ENCODE results near the gene TKFC. TPM values are rescaled to one million over a fixed set of nuclear protein-coding genes. Genes with fewer than 3 reads are reported as not detected.

TKFC gene
- total RNA-seq, 1 donor from 2014 or later, result 32.1 TPM

GRCh38 chr11:61337706-61338470 is 4.9 kb downstream of the TKFC start:
- Histone ChIP-seq H3K36me3 (no peaks in the 10 kb centered on the region), H3K4me1 (peaks cover 9% of the 10 kb centered on the region), H3K4me3 (no peak overlapping the region), H3K27ac (no peak overlapping the region), H3K27me3 (no peaks in the 10 kb centered on the region), H3K9me3 (no peaks in the 10 kb centered on the region)
- TF ChIP-seq CTCF (IDR thresholded peaks at IDR 0.05), result no peak
- DNase-seq, result no peak
- no peak for ATAC-seq
- intact Hi-C loops (cut with DNase I), result loop anchor here (2.0 kb wide), 1 partner anchor 43 kb away; no protein-coding TSS in a partner anchor

- no peak overlapping the region for H3K27ac ChIP-seq
- H3K4me1 ChIP-seq, result peaks cover 4% of the 10 kb centered on the region
- intact Hi-C loops (cut with DNase I), result loop anchor here (2.0 kb wide), 1 partner anchor 42 kb away; no protein-coding TSS in a partner anchor
- no peak for ATAC-seq
- TF ChIP-seq CTCF (IDR thresholded peaks at IDR 0.05), result no peak
- H3K36me3 ChIP-seq, result no peaks in the 10 kb centered on the region
- no peaks in the 10 kb centered on the region for H3K9me3 ChIP-seq
- H3K4me3 ChIP-seq, result no peak overlapping the region
- no peak for DNase-seq
- H3K27me3 ChIP-seq, result no peaks in the 10 kb centered on the region
Observed at GRCh38 chr11:61338783-61339489, 5.9 kb downstream of the TKFC start.

GRCh38 chr11:61339490-61339878 is 6.5 kb downstream of the TKFC start:
- no peak for TF ChIP-seq CTCF (IDR thresholded peaks at IDR 0.05)
- Histone ChIP-seq H3K4me3 (no peak overlapping the region), H3K27me3 (no peaks in the 10 kb centered on the region), H3K9me3 (no peaks in the 10 kb centered on the region), H3K4me1 (peaks cover 4% of the 10 kb centered on the region), H3K36me3 (no peaks in the 10 kb centered on the region), H3K27ac (no peak overlapping the region)
- DNase-seq (no peak), ATAC-seq (no peak)
- intact Hi-C loops (cut with DNase I), result loop anchor here (2.0 kb wide), 1 partner anchor 41 kb away; no protein-coding TSS in a partner anchor

GRCh38 chr11:61340979-61341378 is 8.0 kb downstream of the TKFC start:
- DNase-seq, result no peak
- H3K27ac ChIP-seq, result no peak overlapping the region
- intact Hi-C loops (cut with DNase I), result no loop called here
- no peak for ATAC-seq
- H3K4me1 ChIP-seq, result peaks cover 4% of the 10 kb centered on the region
- H3K36me3 ChIP-seq, result no peaks in the 10 kb centered on the region
- no peak for TF ChIP-seq CTCF (IDR thresholded peaks at IDR 0.05)
- H3K27me3 ChIP-seq, result no peaks in the 10 kb centered on the region
- no peak overlapping the region for H3K4me3 ChIP-seq
- H3K9me3 ChIP-seq, result no peaks in the 10 kb centered on the region

- Histone ChIP-seq H3K9me3 (no peaks in the 10 kb centered on the region), H3K36me3 (no peaks in the 10 kb centered on the region), H3K27me3 (no peaks in the 10 kb centered on the region), H3K27ac (no peak overlapping the region), H3K4me1 (no peaks in the 10 kb centered on the region), H3K4me3 (no peak overlapping the region)
- intact Hi-C loops (cut with DNase I), result no loop called here
- TF ChIP-seq CTCF (IDR thresholded peaks at IDR 0.05), result no peak
- no peak for ATAC-seq
- DNase-seq, result no peak
Observed at GRCh38 chr11:61341706-61342105, 8.7 kb downstream of the TKFC start.
